Stomach (tissue), 4 donors: ENCODE results near the gene KIF1A.

Experiments
- EP300 ChIP-seq: sonication (generic); formaldehyde crosslinking; IDR thresholded peaks from one replicate; pipeline ENCODE4 v1.6.1; 2017; ENCODE audit warnings: antibody characterized with exemption
- TF ChIP-seq, protein P1 (sequence below), 7 experiments: fragments of 450-650 bp in 4 of 7; fragments of 200-600 bp in 3 of 7; sonication (generic) in 3 of 7; IDR thresholded peaks; one replicate each; pipeline ENCODE4 v1.5.1; 2016 to 2019; ENCODE audit warnings: antibody characterized with exemption in 7 of 7, control low read depth in 2 of 7, mild to moderate bottlenecking in 1 of 7

GRCh38 chr2:240778426-240778825 lies 41.6 kb downstream of the KIF1A start:
- TF ChIP-seq, protein P1, sequence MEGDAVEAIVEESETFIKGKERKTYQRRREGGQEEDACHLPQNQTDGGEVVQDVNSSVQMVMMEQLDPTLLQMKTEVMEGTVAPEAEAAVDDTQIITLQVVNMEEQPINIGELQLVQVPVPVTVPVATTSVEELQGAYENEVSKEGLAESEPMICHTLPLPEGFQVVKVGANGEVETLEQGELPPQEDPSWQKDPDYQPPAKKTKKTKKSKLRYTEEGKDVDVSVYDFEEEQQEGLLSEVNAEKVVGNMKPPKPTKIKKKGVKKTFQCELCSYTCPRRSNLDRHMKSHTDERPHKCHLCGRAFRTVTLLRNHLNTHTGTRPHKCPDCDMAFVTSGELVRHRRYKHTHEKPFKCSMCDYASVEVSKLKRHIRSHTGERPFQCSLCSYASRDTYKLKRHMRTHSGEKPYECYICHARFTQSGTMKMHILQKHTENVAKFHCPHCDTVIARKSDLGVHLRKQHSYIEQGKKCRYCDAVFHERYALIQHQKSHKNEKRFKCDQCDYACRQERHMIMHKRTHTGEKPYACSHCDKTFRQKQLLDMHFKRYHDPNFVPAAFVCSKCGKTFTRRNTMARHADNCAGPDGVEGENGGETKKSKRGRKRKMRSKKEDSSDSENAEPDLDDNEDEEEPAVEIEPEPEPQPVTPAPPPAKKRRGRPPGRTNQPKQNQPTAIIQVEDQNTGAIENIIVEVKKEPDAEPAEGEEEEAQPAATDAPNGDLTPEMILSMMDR (IDR thresholded peaks at IDR 0.05): no peak
- TF ChIP-seq EP300: no peak
